ENCODE measurements around the gene SMC6.

SMC6 gene

DNA sequence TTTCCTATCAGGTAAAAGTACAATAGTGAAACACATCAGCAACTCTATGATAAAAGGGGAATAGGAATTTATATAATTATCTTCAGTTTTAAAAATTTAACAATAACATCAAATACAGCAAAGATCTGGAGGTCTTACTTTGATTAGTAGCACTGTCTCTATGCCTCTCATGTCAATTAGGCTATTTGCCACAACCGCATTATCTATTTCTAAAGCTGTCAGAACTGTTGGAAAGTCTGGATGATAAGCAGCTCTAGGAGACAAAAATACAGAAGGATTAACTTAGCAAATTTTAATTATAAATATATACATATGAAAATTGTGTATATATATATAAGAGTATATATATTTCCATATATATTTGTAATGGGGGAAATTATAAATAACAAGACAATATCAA, 45.1 kb downstream of the SMC6 start:
- no peak for DNase-seq

DNA sequence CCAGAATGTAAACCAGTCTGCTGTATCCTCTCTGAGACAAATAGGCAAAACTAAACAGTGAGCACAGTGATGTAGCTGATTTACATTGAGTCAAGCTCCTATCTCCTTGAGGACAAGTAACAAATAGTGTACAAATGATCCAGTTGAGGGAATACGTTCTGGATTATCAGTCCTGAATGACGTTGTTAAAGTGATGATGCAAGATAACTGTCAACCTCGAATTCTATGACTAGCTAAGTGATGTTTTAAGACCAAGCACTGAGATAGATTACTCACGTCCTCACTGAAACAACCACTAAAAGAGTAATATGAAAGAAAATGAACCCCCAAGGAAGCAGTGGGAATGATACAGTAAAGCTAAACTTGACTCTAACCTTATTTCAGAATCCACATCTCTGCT, 46.8 kb downstream of the SMC6 start:
- DNase-seq = no peak

DNA sequence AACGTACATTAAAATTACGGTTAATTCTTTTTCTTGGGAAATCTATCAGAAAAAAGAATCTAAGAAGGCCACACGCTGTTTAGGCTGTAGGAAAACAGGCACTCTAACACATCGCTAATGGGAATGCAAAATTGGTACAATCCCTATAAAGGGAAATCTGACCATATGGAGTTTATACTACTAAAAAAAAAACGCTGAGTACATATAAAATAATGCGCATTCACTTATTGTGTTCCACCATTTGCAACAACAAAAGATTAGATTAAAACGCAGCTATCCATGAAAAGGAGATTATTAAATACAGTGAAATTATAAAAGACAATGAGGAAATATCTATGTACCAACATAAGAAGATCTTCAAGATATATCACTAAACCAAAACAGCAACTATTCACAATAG, 62.8 kb downstream of the SMC6 start:
- no peak for DNase-seq

DNA sequence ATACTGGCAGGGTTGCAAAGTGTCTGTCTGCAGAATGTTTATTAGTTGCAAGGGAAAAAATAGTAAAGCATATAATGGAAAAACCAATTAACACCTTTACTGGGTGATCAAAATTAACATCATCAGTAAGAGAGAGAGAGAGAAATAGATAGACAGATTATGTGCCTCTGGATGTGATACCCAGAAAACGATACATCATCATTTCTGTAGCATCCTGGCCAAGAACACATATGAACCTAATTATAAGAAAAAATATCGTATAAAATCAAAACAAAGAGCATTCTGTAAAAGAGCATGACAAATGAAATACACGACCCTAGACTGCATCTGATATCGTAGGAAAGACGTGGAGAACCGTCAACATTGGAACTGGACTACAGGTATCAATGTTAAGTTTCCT, 64.6 kb downstream of the SMC6 start:
- DNase-seq = no peak

DNA sequence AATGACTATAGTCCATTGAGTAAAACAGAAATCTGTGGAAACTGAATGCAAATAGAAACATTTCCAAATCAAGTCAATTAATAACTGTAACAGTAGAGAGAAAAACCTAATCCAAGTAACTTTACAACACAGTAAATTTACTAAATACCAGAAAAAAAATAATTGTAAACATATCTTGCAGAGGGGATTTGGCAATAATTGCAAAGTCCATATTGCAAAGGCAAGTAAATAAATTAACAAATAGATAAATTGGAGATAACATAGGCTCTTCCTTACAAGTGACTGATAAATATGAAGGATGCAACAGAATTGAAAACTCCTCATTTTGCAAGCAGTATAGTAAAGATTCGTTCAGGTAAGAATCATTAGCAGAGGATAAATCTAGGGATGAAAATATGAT, 65.0 kb downstream of the SMC6 start:
- DNase-seq = no peak

DNA sequence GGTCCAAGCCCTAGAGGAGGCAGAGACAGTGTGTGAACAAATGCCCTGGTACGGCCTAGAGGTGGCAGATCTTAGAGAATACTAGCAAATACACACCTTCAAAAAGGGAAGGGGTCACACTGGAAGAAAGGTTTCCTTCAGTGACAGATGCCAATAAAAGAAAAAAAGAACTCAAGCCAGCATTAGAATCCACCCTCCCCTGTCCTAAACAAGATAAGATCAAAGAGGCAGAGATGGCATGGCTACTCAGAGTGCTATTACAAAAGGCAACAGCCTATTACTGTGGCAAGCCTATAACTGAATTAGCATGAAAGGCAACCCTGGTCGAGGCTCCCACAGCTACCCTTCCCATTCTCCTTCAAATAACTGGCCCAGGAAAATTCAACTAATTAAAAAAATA, 69.6 kb downstream of the SMC6 start:
- DNase-seq = no peak

DNA sequence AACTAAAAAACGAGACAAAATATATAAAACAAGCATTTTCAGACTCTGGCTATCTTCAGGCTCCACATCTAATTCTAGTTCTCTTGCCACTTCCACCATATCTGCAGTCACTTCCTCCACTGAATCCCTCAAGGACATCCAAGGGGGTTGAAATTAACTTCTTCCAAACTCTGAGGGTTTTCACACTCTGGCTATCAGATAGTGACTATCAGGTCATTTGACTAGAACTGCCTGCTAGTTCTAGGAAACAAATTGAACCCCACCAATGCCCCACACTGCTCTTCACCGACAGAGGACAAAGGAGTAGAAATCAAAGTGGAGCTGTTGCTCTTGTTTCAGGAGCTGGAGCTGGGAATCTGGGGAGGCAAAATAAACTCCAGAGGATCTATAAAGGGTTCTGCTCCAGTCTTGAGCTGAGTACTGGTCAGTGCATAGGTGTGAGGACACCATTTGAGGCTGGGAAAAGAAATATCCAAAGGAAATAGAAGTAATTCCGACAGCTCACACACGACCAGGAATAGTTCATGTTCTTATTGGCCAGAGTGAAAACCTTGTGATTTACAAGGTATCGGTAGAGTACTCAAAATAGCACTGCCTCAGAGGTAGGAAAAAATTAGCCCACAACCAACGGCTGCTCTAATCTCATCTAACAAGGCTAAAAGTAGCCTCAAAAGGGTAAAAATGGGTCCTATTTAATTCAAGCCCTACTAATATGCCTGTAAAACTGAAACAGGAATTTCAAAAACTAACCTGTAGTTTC, 71.3 kb downstream of the SMC6 start:
- DNase-seq = no peak

DNA sequence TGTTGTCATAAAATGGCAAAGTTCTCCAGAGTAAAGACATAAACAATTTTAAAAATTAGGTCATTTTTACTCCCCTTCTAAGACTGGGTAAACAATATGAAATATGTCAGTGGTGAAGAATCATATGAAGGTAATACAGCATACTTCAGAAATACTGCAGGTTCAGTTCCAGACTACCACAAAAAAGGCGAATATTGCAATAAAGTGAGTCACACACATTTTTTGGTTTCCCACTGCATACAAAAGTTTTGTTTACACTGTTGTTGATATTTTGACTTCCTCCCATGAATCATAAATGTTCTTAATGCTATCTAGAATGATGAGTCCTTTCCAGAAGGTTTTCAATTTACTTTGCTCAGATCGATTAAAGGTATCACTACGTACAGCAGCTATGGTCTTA, 73.5 kb downstream of the SMC6 start:
- DNase-seq = no peak

DNA sequence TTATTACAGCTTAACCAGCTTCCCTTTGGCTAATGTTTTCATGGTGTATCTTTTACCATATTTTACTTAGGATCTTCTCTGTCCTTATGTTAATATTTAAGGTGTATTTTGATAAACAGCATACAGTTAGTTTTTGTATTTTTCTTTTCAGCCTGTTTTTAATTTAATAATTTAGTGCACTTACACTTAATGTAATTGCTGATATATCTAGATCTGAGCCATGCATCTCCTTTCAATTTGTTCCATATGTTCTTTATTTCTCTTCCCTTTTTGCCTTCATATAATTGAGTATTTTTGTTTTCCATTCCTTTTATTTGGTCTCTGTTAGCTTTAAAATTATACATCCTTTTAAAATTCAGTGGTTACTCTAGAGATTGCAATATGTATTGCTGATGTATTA, 78.8 kb downstream of the SMC6 start:
- DNase-seq = no peak

DNA sequence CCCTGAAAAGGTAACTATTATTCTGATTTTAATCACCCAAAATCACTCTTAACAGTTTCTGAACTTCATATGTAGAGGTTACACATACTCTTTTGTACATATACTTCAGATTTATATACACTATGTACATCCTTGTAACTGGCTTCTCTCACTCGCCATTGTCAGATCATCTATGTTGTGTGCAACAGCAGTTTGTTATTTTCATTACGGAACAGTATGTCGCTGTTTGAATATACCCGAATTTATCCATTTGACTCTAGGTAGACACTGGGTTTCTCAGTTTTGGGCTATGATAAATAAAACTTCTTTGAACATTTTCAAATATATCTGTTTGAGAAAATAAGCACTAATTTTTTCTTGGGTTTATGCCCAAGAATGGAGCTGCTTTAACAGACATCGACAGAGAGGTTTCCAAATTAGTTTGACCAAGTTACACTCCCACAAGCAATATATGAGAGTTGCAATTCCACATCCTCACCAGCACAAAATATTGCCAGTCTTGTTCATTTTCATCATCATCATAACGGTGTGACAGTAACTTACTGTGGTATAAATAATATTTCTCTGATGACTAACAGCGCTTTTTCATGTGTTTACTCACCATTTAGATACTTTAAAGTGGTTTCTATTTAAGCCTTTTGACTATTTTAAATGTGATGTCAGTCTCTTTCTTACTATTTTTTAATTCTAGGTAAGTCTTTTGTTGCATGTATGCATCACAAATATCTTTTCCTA, 80.9 kb downstream of the SMC6 start:
- DNase-seq = no peak

DNA sequence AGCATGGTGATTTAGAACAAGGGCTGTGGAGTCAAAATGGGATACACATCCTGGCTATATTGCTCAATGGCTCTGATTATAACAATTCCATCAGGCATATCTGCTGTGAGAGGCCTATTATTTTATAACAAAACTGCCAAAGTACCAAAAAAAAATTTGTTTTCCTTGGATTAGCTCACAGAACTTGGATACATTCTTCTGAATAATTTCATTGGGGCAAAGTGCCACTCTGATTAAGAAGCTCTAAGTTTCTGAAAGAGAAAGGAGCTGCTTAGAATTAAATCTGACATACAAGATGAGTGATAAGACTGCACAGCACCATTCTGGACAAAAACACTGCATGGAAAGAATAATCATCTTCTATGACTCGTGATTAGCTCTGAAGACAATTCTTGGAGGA, 85.7 kb downstream of the SMC6 start:
- DNase-seq = no peak

DNA sequence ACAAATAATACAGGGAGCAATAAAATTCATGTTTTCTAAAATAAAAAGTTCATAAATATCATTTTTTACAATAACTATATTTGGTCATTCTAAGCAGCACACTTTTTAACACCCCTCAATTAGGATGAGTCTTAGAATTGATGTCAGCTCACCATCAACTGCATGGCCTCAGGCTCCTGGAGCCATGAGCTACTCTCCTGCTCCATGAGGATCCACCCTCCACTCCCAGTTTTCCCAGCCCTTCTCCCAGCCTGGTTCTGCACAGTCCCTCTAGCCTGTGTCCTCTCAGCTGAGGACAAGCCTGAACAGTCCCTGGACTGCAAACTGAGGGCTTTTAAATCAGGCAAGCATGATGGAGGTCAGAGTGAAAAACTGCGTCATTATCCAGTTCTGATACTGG, 89.1 kb downstream of the SMC6 start:
- no peak for DNase-seq

DNA sequence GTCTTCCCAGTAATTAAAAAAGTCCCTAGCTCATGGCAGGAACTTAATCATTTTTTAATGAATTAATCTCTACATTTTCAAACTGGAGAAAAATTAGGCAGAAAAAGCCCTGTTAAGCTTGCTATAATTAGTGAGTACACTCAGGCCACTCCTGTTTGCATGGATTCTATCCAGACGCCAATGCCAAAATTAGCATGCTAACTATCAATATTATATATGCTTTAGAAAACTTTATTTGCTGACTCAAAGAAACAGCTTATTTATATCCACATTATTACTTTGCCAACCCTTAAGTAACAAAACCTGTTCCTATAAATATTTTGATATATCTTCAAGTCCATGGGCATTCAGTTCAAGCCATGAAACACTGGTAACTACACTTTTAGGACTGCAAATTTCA, 90.9 kb downstream of the SMC6 start:
- no peak for DNase-seq

DNA sequence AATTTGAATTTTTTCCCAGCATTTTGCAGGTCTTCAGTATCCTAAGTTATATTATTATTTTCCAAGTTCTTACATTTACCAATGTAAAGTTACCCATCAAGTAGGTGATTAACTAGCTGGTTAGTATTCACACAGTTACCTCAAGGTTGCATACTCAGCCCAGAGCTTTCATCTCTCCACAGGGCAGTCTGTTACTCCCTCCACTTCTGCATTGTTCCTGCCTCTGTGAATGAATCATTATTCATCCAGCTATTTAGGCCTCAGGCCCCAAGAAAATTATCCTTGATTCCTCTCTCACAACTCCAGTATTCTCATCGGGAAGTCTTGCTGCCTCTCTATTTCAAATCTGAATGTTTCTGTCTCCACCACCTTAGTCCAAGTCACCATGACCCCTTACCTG, 92.2 kb downstream of the SMC6 start:
- no peak for DNase-seq

DNA sequence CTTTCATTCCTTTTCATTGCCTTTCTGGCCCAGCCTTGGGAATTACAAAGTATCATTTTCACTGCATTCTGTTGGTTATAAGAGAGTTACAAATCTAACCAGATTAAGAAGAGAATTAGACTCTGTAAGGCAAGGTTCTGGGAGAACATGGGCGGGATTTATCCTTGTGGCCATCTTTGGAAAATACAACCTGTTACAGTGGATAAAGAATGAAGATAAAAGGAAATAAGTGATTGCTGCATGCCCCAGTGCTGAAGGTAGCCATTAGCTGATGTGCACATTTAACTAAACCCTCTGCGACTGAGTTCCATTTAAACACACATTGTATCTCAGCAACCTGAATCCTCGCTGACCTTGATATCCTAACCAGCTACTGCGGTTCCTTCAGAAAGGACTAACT, 93.4 kb downstream of the SMC6 start:
- no peak for DNase-seq

DNA sequence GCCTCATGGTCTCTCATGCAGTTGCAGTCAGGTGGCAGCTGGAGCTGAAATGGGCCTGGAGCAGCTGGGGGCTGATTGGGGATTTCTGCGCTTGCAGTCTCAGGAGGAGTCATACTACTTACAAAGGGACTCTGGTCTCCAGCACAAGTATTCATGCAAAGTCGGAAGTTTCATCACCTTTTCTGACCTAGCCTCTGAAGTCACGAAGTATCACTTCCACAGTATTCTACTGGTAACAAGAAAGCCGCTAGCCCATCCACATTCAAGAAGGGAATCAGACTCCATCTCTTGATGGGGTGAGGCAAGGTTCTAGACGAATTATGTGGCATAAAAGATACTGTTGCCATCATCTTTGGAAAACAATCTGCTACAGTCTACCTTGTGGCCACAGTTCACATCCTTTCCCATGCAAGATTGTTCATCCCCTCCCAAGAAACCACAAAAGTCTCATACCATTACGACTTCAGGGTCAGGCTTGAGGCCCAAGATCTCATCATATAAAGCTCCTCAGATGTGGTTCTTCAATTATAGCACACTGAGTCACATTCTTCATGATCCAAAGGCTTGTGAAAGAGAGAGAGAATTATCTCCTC, 95.3 kb downstream of the SMC6 start:
- no peak for DNase-seq

DNA sequence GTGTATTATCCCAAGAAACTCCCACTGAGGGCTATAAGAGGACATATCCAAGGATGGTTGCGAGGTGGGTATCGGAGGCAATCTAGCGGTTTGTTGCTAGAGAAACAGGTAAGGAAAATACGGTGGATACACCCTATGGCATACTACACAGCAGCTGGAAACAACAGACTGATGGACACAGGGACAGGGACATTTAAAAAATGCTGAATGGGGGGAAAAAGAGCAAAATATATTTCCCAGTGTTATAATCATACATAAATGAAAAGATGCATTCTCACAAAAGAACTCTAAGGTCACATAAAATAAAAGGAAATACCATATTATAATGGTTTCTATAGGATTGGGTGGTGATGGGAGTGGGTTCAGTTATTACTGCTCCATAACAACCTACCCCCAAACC, 95.9 kb downstream of the SMC6 start:
- DNase-seq = no peak

DNA sequence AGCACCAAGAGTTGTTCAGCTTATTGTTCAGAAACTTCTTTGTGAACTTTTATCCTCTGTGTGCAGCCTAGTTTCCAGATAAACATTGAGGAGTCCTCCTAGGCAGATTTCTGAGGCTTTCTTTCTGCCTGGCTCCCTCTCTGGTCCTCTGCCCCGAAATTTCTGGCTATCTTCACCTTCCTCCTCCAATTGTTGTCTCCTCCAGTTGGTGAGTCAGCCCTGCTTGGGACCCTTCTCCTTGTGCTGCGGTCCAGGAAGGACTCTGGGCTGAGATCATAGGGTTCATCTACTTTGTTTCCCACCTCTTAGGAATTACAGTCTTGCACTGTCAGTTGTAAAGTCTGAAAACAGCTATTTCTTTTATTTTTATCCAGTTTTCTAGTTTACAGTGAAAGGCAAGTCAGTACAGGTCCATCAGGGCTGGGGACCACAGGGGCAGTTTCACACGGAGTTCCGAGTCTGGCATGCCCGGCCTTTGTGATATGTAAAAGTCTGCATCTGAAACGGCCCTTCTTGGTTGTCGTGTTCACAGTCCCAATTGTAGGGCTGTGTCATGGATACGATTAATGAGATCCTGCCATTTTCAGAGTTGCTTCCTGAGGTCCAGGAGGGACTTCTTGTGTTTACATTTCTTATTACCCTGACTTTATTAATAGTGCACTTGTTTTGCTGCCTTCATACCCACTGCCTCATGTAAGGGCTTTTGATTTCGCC, 100.8 kb downstream of the SMC6 start:
- DNase-seq = no peak

DNA sequence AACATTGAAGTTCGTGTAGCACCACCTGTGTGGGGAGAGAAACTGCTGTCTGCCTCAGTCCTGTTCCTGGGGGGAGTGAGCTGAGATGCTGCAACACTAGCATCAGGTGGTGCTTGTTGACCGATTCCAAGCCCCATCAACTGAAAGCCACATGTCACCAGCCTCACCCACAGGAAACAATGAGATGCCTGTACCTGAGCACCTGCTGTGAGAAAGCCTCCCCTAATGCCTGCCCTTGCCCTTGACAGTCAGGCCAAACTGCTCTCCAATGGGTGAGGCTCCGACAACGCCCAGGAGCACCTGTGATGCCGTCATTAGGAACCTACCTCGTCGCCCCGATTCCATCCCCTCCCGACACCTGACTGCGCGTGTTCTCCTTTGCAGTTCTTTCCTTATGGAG, 104.6 kb downstream of the SMC6 start:
- DNase-seq = no peak

DNA sequence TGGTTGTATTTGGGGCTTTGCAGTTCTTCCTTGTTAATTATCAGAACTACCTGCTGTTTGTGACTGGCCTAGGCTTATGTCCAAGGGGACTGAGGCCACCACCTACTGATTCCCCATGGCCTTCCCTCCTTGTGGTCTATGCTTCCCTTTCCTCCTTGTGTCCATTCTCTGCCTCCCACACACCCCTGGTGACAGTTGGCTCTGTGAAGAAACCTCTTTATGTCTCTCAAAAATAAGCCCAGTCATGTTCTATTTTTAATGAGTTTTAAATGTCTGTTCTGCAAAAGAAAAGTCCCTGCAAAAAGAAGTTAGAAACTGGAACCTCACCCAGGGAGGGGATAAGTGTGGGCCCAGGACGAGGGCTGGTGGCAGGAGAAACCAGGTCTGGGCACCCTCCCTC, 105.0 kb downstream of the SMC6 start:
- no peak for DNase-seq

DNA sequence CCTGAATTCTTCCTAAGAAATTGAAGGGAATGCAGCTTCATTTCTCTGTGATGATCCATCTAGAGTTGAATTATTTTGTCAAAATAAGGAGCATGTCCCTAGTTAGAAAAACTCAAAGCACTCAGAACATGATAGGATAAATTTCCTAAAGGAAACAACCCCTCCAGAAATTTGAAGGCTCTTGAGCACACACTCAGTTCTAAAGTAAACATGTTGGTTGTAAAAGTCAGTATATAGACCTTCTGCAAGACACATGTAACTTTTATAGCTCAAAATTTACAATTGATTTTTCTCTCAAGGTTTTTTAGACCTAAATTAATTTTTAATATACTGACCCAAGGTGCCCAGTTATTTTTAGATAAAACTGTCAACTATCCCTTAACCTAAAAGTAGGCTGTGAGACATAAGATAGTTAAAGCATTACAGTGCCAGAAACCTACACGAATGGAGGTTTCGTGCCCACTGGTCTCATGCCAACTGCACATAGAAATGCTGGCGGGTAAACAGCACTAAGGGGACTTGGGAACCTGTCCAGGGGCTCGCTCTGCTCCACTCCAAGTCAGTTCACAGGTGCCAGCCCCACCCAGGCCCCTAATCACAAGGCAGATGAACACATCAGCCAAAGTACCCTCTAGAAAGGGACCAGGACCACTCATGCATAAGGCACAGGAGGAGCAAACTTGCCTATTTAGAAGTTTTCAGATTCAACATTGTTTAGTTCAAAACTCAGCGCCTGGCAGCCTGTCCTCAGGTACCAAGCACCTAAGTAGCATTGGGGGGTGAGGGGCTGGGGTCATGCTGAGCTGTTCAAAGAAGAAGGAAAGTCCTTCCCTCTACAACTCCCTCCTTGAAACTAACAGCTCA, 106.5 kb downstream of the SMC6 start:
- DNase-seq = no peak

DNA sequence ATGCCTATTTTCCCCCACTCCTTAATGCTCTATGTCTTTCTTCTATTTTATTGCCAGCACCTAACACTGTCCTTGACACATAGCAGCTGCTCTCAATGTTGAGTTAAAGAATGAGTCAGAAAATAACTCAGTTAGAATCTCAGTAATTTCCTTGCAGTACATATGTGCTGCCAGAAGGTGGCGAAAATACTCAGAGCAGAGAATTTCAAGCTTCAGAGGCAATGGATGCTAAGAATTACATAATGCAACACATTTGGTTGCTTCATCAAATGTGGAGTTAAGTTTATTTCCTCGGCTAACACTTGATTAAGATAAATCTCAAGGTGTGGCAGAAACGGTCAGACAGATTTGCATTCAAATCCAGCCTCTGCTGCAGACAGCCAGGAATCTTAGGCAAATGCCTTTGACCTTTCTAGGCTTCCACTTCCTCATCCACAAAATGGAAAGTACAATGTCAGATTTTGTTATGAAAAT, 107.5 kb downstream of the SMC6 start:
- DNase-seq = no peak
